Activated CD4-positive, alpha-beta T cell treated with anti-CD3 and anti-CD28 coated beads, Interleukin-2, amount 10 ng/mL, durations not matched to agents 7 days and 5 days (primary cell): ENCODE measurements around the gene KCNMA1. TPM values are rescaled to one million over a fixed set of nuclear protein-coding genes. Genes with fewer than 3 reads are reported as not detected.

Experiments used
- CTCF ChIA-PET: fragments of 350-600 bp; sonication (Branson Sonifier 250); formaldehyde crosslinking; loops from one replicate; lab custom pipeline; 2021; ENCODE audit warnings: antibody characterized with exemption; lab: Charles Lee
- POLR2A ChIA-PET: fragments of 350-600 bp; sonication (Branson Sonifier 250); formaldehyde crosslinking; loops from one replicate; lab custom pipeline; 2021; ENCODE audit warnings: antibody characterized with exemption; lab: Charles Lee
- DNase-seq: peaks from one replicate; pipeline ENCODE4 v3.0.0-alpha.2; 2020
- H3K27ac Mint-ChIP-seq: one replicate; pipeline ENCODE4 v1.8.0; 2021; ENCODE audit warnings: mild to moderate bottlenecking, moderate library complexity, mixed read lengths
- H3K27me3 Mint-ChIP-seq: one replicate; pipeline ENCODE4 v1.8.0; 2021; ENCODE audit warnings: mixed read lengths
- H3K36me3 Mint-ChIP-seq: one replicate; pipeline ENCODE4 v1.8.0; 2021; ENCODE audit warnings: low read depth, mixed read lengths
- H3K4me1 Mint-ChIP-seq: one replicate; pipeline ENCODE4 v1.8.0; 2021; ENCODE audit warnings: mixed read lengths
- H3K4me3 Mint-ChIP-seq: one replicate; pipeline ENCODE4 v1.8.0; 2021; ENCODE audit warnings: mild to moderate bottlenecking, moderate library complexity, mixed read lengths
- H3K9me3 Mint-ChIP-seq: one replicate; pipeline ENCODE4 v1.8.0; 2021; ENCODE audit warnings: mixed read lengths
- total RNA-seq, 2 experiments: library from RNA; stranded (reverse); gene quantifications; one replicate each; pipeline ENCODE4 v1.2.3, GENCODE V29; 2021

The KCNMA1 gene
- total RNA-seq, 2 experiments from 2014 or later, result not detected

DNA sequence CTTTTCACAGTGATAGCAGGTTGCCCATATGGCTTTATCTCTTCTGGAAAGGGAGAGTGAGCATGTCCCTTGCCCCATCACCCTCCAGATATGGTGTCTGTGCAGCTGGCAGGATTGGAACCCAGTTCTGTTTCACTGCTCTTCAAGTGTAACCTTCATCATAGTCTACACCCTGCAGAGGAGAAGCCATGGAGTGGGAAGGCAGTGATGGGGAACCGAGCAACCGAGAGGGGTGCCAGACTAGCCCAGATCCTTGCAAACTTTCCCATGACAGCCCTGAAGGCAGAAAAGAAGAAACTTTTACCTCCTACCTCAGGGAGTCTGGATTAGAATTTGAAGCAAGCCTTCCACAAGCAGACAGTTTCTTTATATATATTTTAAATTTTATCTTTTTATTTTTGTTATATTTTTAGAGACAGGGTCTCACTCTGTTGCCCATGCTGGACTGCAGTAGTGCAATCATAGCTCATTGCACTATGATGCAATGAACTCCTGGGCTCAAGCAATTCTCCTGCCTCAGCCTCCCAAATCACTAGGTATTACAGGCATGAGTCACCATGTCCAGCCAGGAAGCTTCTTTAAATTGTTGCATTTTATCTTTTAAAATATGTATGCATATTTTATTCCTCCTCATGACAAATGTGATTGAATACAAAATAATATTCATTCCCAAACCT is 133.3 kb downstream of the KCNMA1 start:
- H3K36me3 Mint-ChIP-seq, result no peaks in the 10 kb centered on the region
- no peaks in the 10 kb centered on the region for H3K4me1 Mint-ChIP-seq
- H3K4me3 Mint-ChIP-seq, result no peak overlapping the region
- POLR2A ChIA-PET, result no interaction called here
- peaks cover 9% of the 10 kb centered on the region for H3K27me3 Mint-ChIP-seq
- H3K9me3 Mint-ChIP-seq, result no peaks in the 10 kb centered on the region
- no peak for DNase-seq
- no peak overlapping the region for H3K27ac Mint-ChIP-seq
- CTCF ChIA-PET, result no interaction called here

DNA sequence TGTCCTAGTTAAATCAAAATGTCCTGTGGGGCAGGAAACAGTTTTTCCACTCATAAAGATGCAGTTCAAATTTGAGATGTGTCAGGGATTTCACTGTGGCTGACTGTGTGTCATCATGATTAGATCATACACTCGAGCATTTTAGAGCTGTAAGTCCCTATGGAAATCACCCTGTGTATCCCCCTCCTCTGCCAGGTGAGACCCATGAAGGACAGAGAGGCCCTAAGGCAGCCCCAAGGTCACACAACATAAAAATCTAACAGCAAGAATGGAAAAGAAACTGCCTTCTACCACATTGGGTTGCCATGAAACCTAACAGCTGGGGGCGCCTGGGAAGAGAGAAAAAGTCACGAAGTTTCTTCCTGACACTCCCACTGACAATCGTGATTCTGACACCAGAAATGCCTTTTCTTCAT is 135.8 kb downstream of the KCNMA1 start:
- Mint-ChIP-seq H3K4me3 (no peak overlapping the region), H3K9me3 (no peaks in the 10 kb centered on the region), H3K36me3 (no peaks in the 10 kb centered on the region), H3K27ac (no peak overlapping the region), H3K27me3 (peaks cover 9% of the 10 kb centered on the region), H3K4me1 (no peaks in the 10 kb centered on the region)
- ChIA-PET CTCF (no interaction called here), POLR2A (no interaction called here)
- DNase-seq, result no peak

DNA sequence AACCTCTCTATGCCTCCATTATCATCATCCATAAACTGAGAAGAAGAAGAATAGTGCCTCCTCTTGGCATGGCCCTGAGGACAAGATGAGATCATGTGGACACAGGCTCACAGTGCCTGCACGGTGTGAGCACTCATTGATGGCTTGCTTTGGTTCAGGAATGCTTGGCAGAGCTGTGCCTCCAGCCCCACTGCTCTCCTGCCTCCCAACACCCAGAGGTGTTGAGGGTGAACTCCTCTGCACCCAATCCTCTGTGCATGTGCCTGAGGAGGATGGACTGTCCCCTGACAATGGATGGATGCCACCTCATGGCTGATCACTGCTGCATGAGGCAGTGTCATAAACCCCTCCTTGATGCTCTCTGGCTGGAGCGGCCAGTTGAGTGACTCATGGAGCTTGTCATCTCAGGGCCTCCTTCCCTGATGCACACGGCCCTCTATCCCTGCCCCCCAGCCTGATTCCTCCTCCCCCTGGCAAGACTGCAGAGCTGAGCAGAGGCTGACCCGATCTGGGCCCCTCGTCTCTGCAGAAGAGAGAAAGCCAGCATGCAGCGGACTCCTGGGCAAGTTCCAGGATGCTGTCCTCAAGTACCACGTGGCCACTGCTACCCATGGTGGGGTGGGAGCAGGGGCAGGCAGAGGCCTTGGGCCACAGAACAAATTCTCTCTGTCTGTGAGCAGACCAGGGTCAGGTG is 136.3 kb downstream of the KCNMA1 start:
- POLR2A ChIA-PET, result no interaction called here
- H3K4me1 Mint-ChIP-seq, result no peaks in the 10 kb centered on the region
- CTCF ChIA-PET, result no interaction called here
- H3K27ac Mint-ChIP-seq, result no peak overlapping the region
- H3K9me3 Mint-ChIP-seq, result no peaks in the 10 kb centered on the region
- no peaks in the 10 kb centered on the region for H3K36me3 Mint-ChIP-seq
- no peak overlapping the region for H3K4me3 Mint-ChIP-seq
- peaks cover 5% of the 10 kb centered on the region for H3K27me3 Mint-ChIP-seq
- DNase-seq, result no peak

DNA sequence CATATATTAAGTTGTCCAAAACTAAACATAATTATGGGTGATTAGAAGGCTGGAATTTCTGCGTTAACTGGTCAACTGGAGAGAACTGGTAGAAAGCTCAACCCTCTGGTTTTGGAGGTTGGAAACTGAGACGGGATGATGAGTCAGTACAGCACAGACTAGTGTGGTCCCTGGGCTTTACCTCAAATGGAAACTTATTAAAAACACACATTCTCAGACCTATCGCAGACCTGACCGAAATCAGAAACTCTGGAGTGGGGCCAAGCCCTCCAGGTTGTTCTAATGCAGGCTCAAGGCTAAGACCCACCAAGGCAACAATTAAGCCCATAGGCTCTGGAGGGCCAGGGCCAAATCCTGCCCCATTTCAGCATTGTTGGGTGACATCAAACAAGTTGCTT is 136.9 kb downstream of the KCNMA1 start:
- ChIA-PET CTCF (no interaction called here), POLR2A (no interaction called here)
- Mint-ChIP-seq H3K4me1 (no peaks in the 10 kb centered on the region), H3K27me3 (peaks cover 4% of the 10 kb centered on the region), H3K27ac (no peak overlapping the region), H3K9me3 (no peaks in the 10 kb centered on the region), H3K36me3 (no peaks in the 10 kb centered on the region), H3K4me3 (no peak overlapping the region)
- DNase-seq, result no peak

DNA sequence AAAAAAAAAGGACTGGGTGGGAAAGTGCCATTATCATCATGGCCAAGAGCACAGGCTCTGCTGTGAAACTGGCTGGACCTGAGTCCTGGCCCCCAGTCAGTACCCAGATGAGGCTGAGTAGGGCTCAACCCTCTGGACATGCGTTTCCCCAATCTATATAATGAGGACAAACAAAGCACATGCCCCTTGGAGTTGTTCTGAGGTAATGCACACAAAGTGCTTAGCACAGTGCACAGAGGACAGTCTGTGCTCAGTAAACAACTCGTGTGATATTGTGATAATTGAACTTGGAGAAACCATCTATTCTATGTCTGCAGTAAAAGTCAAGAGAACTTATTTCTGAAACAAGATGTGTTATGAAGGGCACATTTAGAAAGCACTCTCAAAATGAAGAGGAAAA is 138.8 kb downstream of the KCNMA1 start:
- no peak for DNase-seq
- H3K27ac Mint-ChIP-seq, result no peak overlapping the region
- H3K4me1 Mint-ChIP-seq, result no peaks in the 10 kb centered on the region
- H3K4me3 Mint-ChIP-seq, result no peak overlapping the region
- ChIA-PET CTCF (no interaction called here), POLR2A (no interaction called here)
- no peaks in the 10 kb centered on the region for H3K9me3 Mint-ChIP-seq
- no peaks in the 10 kb centered on the region for H3K36me3 Mint-ChIP-seq
- no peaks in the 10 kb centered on the region for H3K27me3 Mint-ChIP-seq

DNA sequence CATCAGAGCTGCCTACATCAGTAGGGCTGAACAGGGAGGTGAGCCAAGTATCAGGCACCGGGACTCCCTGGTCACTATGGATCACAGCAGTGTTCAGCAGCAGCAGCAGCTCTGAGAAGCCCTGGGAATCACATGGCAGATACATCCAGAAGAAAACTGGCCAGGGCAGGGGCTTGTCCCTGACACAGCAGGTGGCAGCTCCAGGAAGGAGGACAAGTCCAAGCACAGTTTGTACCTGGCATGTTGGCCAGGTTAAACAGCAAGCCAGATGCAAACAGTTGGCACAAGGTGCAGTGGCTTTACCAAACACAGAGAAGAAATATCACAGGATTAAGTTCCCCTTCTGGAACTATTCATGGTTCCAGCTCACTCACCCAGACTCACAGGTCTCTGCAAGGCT is 139.4 kb downstream of the KCNMA1 start:
- Mint-ChIP-seq H3K4me3 (no peak overlapping the region), H3K27ac (no peak overlapping the region), H3K27me3 (no peaks in the 10 kb centered on the region), H3K36me3 (no peaks in the 10 kb centered on the region), H3K9me3 (no peaks in the 10 kb centered on the region), H3K4me1 (no peaks in the 10 kb centered on the region)
- CTCF ChIA-PET, result interaction anchor here (0.6 to 0.9 kb wide), 2 partner anchors 36 to 298 kb away, joined by 3 read pairs; no protein-coding TSS in a partner anchor
- DNase-seq, result no peak
- POLR2A ChIA-PET, result no interaction called here

DNA sequence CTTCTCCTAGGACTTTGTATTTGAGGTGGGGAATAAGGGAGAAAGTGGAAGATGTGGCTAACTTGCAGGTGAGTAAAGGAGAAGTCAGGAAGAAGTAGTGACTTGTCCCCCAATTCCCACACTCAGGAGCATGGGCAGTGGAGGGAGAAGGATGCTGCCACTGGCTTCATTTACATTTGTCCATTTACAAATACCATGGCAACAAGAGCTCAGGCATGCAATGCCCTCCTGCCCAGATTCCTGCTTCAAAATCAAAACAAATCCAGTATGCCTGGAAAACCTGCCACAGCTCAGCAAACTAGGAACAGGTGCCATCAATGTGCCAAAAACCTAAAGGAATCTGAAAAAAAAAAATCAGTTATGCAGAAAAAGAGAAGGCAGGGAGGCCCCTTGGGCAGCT is 139.9 kb downstream of the KCNMA1 start:
- Mint-ChIP-seq H3K4me3 (no peak overlapping the region), H3K9me3 (no peaks in the 10 kb centered on the region), H3K36me3 (no peaks in the 10 kb centered on the region), H3K27me3 (no peaks in the 10 kb centered on the region), H3K4me1 (no peaks in the 10 kb centered on the region), H3K27ac (no peak overlapping the region)
- CTCF ChIA-PET, result interaction anchor here (0.6 to 0.9 kb wide), 2 partner anchors 36 to 298 kb away, joined by 3 read pairs; no protein-coding TSS in a partner anchor
- POLR2A ChIA-PET, result no interaction called here
- DNase-seq, result no peak

DNA sequence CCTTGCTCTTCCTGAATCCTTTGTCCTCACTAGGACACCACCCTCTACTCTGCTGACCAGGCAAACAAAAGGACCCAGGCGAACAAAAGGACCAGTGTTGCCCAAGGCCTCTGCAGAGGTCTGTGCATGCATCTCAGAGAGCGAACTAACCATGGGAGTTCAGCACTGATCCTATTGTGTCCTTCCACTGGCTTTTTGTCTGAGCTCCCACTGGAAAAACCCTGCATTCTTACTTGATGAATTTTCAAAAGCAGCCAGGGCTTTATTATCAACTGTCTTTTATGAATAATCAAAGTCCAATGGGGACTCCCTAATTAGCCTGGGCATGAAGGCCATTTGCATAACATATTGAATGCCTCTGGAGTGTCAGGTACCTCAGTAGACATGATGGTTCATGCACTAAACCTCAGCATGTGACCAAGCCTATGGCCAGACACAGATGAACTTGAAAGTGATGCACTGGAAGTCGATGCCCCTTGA is 140.6 kb downstream of the KCNMA1 start:
- H3K27me3 Mint-ChIP-seq, result no peaks in the 10 kb centered on the region
- ChIA-PET CTCF (no interaction called here), POLR2A (no interaction called here)
- no peaks in the 10 kb centered on the region for H3K36me3 Mint-ChIP-seq
- no peak for DNase-seq
- H3K4me1 Mint-ChIP-seq, result no peaks in the 10 kb centered on the region
- H3K4me3 Mint-ChIP-seq, result no peak overlapping the region
- no peaks in the 10 kb centered on the region for H3K9me3 Mint-ChIP-seq
- H3K27ac Mint-ChIP-seq, result no peak overlapping the region

DNA sequence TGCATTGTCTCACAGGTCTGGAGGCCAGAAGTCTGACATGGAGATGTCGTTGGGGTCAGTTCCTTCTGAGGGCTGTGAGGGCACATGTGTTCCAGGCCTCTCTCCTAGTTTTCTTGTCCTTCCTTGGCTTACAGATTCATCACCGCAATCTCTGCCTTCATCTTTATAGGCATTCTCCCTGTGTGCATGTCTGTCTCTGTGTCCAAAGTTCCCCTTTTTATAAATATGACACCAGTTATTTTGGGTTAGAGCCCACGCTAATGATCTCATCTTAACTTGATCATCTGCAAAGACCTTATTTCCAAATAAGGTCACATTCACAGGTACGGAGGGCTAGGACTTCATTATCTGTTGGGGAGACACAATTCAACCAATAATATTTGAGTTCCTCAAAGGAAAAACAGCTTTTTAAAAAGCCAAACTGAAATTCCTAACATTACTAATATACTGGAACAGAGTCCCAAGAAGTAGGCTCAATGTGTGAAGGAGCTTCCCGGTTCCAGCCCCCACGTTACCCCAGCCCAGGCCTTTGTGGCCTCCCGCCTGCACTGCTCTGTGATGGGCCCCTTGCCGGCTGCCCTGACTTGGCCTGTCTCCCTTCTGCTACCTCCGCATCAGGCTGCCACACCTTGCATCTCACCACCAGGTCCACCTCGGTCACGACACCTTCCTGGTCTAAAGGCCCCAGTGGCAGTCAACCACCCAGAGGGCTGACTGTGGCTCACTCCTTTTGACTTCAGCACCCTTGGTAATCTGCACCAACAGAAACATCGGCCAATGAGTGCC is 142.7 kb downstream of the KCNMA1 start:
- H3K4me3 Mint-ChIP-seq, result no peak overlapping the region
- H3K36me3 Mint-ChIP-seq, result no peaks in the 10 kb centered on the region
- no peaks in the 10 kb centered on the region for H3K4me1 Mint-ChIP-seq
- ChIA-PET CTCF (no interaction called here), POLR2A (no interaction called here)
- no peak for DNase-seq
- H3K27me3 Mint-ChIP-seq, result no peaks in the 10 kb centered on the region
- no peaks in the 10 kb centered on the region for H3K9me3 Mint-ChIP-seq
- H3K27ac Mint-ChIP-seq, result no peak overlapping the region

DNA sequence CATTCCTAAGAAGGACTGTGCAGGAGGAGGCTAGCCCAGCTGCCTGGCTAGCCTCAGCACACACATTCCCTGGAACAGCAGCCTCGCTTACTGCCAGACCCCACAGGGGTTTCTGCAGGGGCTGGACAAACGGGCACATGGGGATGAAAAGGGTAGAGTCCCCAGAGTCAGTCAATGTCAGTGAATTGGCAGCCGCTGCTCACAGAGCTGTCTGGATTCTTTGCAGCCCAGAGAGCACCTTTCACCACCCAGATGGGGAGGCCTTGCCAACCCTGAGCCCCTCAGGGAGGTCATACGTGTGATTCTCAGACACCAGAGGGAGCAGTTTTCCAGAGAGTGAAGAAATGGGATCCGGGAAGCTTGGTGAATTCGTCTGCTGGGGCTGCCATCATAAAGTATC is 143.3 kb downstream of the KCNMA1 start:
- no peaks in the 10 kb centered on the region for H3K27me3 Mint-ChIP-seq
- ChIA-PET CTCF (no interaction called here), POLR2A (no interaction called here)
- no peak for DNase-seq
- no peak overlapping the region for H3K4me3 Mint-ChIP-seq
- no peaks in the 10 kb centered on the region for H3K36me3 Mint-ChIP-seq
- H3K27ac Mint-ChIP-seq, result no peak overlapping the region
- no peaks in the 10 kb centered on the region for H3K9me3 Mint-ChIP-seq
- no peaks in the 10 kb centered on the region for H3K4me1 Mint-ChIP-seq

DNA sequence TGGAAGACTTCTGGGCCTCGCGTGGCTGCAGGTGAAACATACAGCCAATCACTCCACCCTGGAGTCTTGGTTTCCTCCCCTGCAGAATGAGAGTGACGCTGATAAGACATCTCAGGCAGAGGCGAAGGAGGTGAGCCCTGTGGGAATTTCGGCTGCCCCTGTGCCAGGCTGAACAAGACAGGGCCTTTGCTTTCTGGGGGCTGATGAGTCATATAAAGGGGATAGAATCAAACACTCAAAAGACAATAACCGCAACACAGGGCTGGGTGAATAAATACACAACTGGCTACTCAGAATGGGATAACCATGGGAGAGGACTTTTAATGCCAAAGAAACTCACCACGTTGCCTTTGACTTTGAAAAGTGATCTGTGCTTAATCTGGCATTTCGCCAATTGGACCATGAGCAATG is 143.8 kb downstream of the KCNMA1 start:
- Mint-ChIP-seq H3K4me3 (no peak overlapping the region), H3K9me3 (no peaks in the 10 kb centered on the region), H3K27me3 (no peaks in the 10 kb centered on the region), H3K27ac (no peak overlapping the region), H3K36me3 (no peaks in the 10 kb centered on the region), H3K4me1 (no peaks in the 10 kb centered on the region)
- no peak for DNase-seq
- CTCF ChIA-PET, result no interaction called here
- POLR2A ChIA-PET, result no interaction called here

DNA sequence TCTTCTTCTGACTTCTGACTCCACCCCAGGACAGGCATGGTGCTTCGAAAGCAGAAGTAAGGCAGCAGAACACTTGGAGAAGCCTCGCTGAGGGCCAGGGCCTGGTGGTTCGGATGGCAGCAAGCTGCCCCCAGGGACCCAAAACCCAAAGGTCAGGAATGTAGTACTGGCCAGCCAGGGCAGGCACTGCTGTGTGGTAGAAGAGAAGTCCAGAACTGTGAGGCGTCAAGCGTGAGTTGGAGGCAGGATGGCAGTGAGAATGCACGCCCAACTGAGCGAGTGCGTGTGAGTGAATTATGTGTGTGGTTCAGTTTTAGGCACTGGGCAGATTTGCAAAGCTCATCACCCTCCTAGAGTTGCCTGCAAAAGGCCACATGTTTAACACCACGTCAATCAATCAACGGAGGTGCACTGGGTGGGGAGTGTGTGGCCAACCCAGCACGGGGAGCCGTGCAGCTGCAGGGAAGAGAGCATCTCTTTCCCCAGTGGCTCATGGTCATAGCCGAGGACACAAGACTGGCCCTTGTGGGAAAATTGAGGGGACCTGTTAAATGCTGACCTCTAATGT is 144.3 kb downstream of the KCNMA1 start:
- Mint-ChIP-seq H3K4me1 (no peaks in the 10 kb centered on the region), H3K27me3 (no peaks in the 10 kb centered on the region), H3K9me3 (no peaks in the 10 kb centered on the region), H3K36me3 (no peaks in the 10 kb centered on the region), H3K27ac (no peak overlapping the region), H3K4me3 (no peak overlapping the region)
- no peak for DNase-seq
- ChIA-PET CTCF (no interaction called here), POLR2A (no interaction called here)
